Sigmoid colon (tissue), 4 donors: ENCODE measurements around the gene PER2.

Experiments
- CTCF ChIP-seq, 4 experiments: fragments of 450-650 bp in 3 of 4; fragments of 200-600 bp in 1 of 4; IDR thresholded peaks; one replicate each; pipeline ENCODE4 v1.5.1; 2016 to 2019; ENCODE audit warnings: antibody characterized with exemption in 4 of 4, mild to moderate bottlenecking in 3 of 4, moderate library complexity in 2 of 4
- EP300 ChIP-seq, 4 donors: sonication (generic); formaldehyde crosslinking; IDR thresholded peaks; one replicate each; pipeline ENCODE4 v1.6.1; 2017; ENCODE audit warnings: antibody characterized with exemption in 4 of 4
- POLR2A ChIP-seq, 2 donors: fragments of 450-650 bp; IDR thresholded peaks; one replicate each; pipeline ENCODE4 v1.6.1; 2016; ENCODE audit warnings: antibody characterized with exemption in 2 of 2, mild to moderate bottlenecking in 2 of 2, moderate library complexity in 2 of 2
- POLR2AphosphoS5 ChIP-seq, 4 donors: sonication (generic); formaldehyde crosslinking; IDR thresholded peaks; one replicate each; pipeline ENCODE4 v1.6.1; 2017; ENCODE audit warnings: antibody characterized with exemption in 4 of 4

GRCh38 chr2:238239863-238240756 is 48.3 kb downstream of the PER2 start, which contains the start of gene HES6:
- TF ChIP-seq CTCF (IDR thresholded peaks at IDR 0.05) (no peak), POLR2A (IDR thresholded peaks at IDR 0.05) (no peak), POLR2AphosphoS5 (IDR thresholded peaks at IDR 0.05) (peak; percentile 63 to 84 (median 84)), EP300 (IDR thresholded peaks at IDR 0.05) (no peak)
